ENCODE results near the gene ABHD16B.

- TF ChIP-seq POLR2A (IDR thresholded peaks at IDR 0.05; ENCODE audit: low read depth, low read length) (no peak), FOS (IDR thresholded peaks at IDR 0.05; ENCODE audit: borderline replicate concordance, insufficient read depth, low read length) (no peak), EZH2 (IDR thresholded peaks at IDR 0.05; ENCODE audit: borderline replicate concordance, low read depth, low read length, severe bottlenecking) (no peak), POLR2AphosphoS5 (IDR thresholded peaks at IDR 0.05; ENCODE audit: insufficient read depth, low read depth, low read length) (no peak)
- TF ChIP-seq, protein P1, sequence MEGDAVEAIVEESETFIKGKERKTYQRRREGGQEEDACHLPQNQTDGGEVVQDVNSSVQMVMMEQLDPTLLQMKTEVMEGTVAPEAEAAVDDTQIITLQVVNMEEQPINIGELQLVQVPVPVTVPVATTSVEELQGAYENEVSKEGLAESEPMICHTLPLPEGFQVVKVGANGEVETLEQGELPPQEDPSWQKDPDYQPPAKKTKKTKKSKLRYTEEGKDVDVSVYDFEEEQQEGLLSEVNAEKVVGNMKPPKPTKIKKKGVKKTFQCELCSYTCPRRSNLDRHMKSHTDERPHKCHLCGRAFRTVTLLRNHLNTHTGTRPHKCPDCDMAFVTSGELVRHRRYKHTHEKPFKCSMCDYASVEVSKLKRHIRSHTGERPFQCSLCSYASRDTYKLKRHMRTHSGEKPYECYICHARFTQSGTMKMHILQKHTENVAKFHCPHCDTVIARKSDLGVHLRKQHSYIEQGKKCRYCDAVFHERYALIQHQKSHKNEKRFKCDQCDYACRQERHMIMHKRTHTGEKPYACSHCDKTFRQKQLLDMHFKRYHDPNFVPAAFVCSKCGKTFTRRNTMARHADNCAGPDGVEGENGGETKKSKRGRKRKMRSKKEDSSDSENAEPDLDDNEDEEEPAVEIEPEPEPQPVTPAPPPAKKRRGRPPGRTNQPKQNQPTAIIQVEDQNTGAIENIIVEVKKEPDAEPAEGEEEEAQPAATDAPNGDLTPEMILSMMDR (IDR thresholded peaks at IDR 0.05; ENCODE audit: extremely low read depth in 1 of 2, insufficient read depth in 1 of 2, low read depth in 1 of 2, low read length in 2 of 2) = no peak
Observed at GRCh38 chr20:63828951-63829350, 32.3 kb upstream of the ABHD16B start.

All from endothelial cell of umbilical vein (primary cell).